ENCODE data around the gene GRIA3. TPM values are rescaled to one million over a fixed set of nuclear protein-coding genes. Genes with fewer than 3 reads are reported as not detected.

Gene GRIA3
- total and polyA plus RNA-seq, 4 donors = 0.05 to 2.0 (median 0.37) TPM

DNA sequence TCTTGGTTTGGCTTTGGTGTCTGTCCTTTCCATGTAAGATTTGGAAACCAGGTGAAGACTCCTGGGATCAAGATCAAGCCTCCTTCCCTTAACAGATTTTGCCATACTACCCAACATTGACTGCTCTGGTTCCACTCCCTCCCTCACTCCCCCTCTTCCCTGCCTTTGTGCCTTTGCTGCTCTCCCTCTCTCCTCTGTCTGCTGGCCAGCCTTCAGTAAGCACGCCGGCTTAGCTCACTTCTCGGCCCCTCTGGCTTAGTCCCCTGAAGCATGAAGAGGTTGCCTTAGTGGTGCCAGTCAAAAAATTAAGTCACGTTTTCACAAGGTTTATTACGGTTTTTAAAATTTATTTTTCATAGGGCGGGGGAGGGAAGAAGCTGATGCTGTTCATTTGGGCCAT is 6.0 kb downstream of the GRIA3 start:
- Histone ChIP-seq H3K9me3 (ENCODE audit: control insufficient read depth in 4 of 4, insufficient read depth in 3 of 4, low read length in 3 of 4) (no peaks in the 10 kb centered on the region), H3K27me3 (ENCODE audit: control insufficient read depth in 3 of 3, insufficient read depth in 3 of 3, low read length in 2 of 3) (peaks cover 0 to 32% (median 12%) of the 10 kb centered on the region in 3 donors), H3K4me3 (no peak overlapping the region), H3K36me3 (ENCODE audit: control insufficient read depth in 4 of 4, insufficient read depth in 4 of 4, low read length in 4 of 4) (no peaks in the 10 kb centered on the region), H3K9ac (ENCODE audit: insufficient read depth in 1 of 2, low read length in 2 of 2) (no peak overlapping the region), H3K4me1 (ENCODE audit: control insufficient read depth in 5 of 5, insufficient read depth in 5 of 5, low read length in 5 of 5) (no peaks in the 10 kb centered on the region), H3K27ac (ENCODE audit: low read depth in 1 of 2, low read length in 1 of 2) (no peak overlapping the region)
- TF ChIP-seq, protein P1, sequence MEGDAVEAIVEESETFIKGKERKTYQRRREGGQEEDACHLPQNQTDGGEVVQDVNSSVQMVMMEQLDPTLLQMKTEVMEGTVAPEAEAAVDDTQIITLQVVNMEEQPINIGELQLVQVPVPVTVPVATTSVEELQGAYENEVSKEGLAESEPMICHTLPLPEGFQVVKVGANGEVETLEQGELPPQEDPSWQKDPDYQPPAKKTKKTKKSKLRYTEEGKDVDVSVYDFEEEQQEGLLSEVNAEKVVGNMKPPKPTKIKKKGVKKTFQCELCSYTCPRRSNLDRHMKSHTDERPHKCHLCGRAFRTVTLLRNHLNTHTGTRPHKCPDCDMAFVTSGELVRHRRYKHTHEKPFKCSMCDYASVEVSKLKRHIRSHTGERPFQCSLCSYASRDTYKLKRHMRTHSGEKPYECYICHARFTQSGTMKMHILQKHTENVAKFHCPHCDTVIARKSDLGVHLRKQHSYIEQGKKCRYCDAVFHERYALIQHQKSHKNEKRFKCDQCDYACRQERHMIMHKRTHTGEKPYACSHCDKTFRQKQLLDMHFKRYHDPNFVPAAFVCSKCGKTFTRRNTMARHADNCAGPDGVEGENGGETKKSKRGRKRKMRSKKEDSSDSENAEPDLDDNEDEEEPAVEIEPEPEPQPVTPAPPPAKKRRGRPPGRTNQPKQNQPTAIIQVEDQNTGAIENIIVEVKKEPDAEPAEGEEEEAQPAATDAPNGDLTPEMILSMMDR (IDR thresholded peaks at IDR 0.05; ENCODE audit: control extremely low read depth, extremely low read depth) = no peak
- ATAC-seq (ENCODE audit: insufficient read depth, low FRiP score) (no peak), DNase-seq (no peak)
- WGBS, 2 donors = 58 to 62% methylated on average over 6 of the region's 6 CpGs

GRCh38 chrX:123193101-123193500 is 9.0 kb downstream of the GRIA3 start:
- Histone ChIP-seq H3K9me3 (ENCODE audit: control insufficient read depth in 4 of 4, insufficient read depth in 3 of 4, low read length in 3 of 4) (no peaks in the 10 kb centered on the region), H3K36me3 (ENCODE audit: control insufficient read depth in 4 of 4, insufficient read depth in 4 of 4, low read length in 4 of 4) (no peaks in the 10 kb centered on the region), H3K27ac (ENCODE audit: low read depth in 1 of 2, low read length in 1 of 2) (no peak overlapping the region), H3K27me3 (ENCODE audit: control insufficient read depth in 3 of 3, insufficient read depth in 3 of 3, low read length in 2 of 3) (peaks cover 0 to 13% (median 0%) of the 10 kb centered on the region in 3 donors), H3K9ac (ENCODE audit: insufficient read depth in 1 of 2, low read length in 2 of 2) (no peak overlapping the region), H3K4me3 (no peak overlapping the region), H3K4me1 (ENCODE audit: control insufficient read depth in 5 of 5, insufficient read depth in 5 of 5, low read length in 5 of 5) (no peaks in the 10 kb centered on the region)
- DNase-seq (peak in 1 of 3 donors; percentile 5), ATAC-seq (ENCODE audit: insufficient read depth, low FRiP score) (no peak)
- 50 to 60% methylated on average over 4 of the region's 4 CpGs for WGBS, 2 donors
- TF ChIP-seq, protein P1 (IDR thresholded peaks at IDR 0.05; ENCODE audit: control extremely low read depth, extremely low read depth) = no peak

GRCh38 chrX:123199338-123199737 is 15.3 kb downstream of the GRIA3 start:
- WGBS, 2 donors = 95 to 100% methylated on average over 1 of the region's 1 CpG
- DNase-seq = no peak

More at GRCh38 chrX:123199338-123199737, 15.3 kb downstream of the GRIA3 start:
- Histone ChIP-seq H3K4me1 (ENCODE audit: control insufficient read depth in 5 of 5, insufficient read depth in 5 of 5, low read length in 5 of 5) (no peaks in the 10 kb centered on the region), H3K36me3 (ENCODE audit: control insufficient read depth in 4 of 4, insufficient read depth in 4 of 4, low read length in 4 of 4) (no peaks in the 10 kb centered on the region), H3K9ac (ENCODE audit: insufficient read depth in 1 of 2, low read length in 2 of 2) (no peak overlapping the region), H3K27ac (ENCODE audit: low read depth in 1 of 2, low read length in 1 of 2) (no peak overlapping the region), H3K9me3 (ENCODE audit: control insufficient read depth in 4 of 4, insufficient read depth in 3 of 4, low read length in 3 of 4) (no peaks in the 10 kb centered on the region), H3K4me3 (no peak overlapping the region), H3K27me3 (ENCODE audit: control insufficient read depth in 3 of 3, insufficient read depth in 3 of 3, low read length in 2 of 3) (no peaks in the 10 kb centered on the region)
- TF ChIP-seq, protein P1 (IDR thresholded peaks at IDR 0.05; ENCODE audit: control extremely low read depth, extremely low read depth) = no peak
- no peak for ATAC-seq (ENCODE audit: insufficient read depth, low FRiP score)
